HG03064 (cell line): ENCODE measurements around the gene KCNJ3.

Experiments used
- ATAC-seq: cut with Tn5 transposase; IDR thresholded peaks from one replicate; pipeline ENCODE4 v1.9.1; 2021; ENCODE audit warnings: low read depth; ENCODE audit not compliant: unreplicated experiment

The KCNJ3 gene

DNA sequence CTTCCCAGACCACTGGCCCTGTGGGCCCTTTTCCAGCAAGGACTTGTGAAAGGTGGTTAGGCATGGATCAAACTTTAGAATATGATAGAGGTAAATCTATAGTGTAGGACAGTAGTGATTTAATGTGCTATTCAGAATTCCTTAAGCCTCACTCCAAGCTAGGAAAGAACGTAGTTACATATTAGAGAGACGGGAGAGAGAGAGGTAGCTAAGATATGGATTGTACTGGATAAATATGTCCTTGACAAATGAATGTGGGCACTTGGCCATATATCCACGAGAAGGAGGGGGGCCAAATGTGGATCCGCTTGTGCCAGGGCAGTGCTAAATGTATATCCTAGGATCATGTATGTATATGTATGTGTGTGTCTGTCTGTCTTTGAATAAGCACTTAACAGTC, 6.5 kb downstream of the KCNJ3 start:
- no peak for ATAC-seq

GRCh38 chr2:154706660-154707059, 8.2 kb downstream of the KCNJ3 start:
- no peak for ATAC-seq

DNA sequence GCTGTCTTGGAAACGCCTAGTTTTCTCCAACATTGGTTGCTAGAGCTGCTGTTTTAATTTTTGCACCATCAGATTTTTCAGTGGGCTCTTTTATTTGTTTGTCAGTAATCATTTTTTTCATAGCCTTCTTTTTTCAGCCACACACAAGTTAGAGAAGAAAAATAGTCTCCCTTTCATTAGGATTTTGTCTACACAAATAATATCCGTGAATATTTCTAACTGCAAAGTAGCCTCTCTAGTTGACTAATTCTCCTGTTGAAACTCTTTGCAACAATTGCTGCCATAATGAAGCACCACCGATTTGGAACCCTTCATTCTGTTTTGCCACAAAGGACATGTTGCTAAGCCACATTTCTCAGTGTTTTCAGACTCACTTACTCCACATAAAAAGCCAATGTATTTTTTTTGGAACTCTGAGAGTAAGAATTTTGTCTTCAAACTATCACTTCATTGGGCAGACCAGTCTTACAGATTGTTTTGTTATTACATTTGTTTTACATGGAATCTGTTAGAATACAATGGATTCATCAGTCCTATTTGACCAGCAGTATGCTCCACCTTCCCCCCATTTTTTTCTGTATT, 9.6 kb downstream of the KCNJ3 start:
- no peak for ATAC-seq

- no peak for ATAC-seq
These were observed 10.7 kb downstream of the KCNJ3 start for GRCh38 chr2:154709215-154709614.

GRCh38 chr2:154710078-154710477, 11.6 kb downstream of the KCNJ3 start:
- ATAC-seq = no peak

- ATAC-seq = no peak
These were observed 12.2 kb downstream of the KCNJ3 start for GRCh38 chr2:154710685-154711084.

DNA sequence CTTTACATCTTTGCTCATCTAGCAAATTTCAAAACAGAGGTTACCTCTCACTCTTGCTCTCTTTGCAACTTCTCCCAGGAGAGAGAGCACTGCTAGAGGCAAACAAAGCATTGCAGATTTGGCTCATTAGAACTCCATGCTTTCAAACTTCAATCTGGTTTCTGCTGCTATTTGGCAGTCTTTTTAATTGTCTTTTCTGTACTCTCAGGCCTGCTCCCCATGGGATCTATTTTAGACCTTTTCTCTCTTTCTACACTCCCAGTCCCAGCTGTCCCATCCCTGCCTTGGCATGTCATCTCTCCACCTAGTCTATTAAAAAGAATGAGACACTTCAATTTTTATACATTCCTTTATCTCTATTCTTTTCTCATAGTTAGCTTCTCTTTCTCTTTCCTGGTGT, 15.2 kb downstream of the KCNJ3 start:
- ATAC-seq = no peak

GRCh38 chr2:154720651-154721050, 22.2 kb downstream of the KCNJ3 start:
- no peak for ATAC-seq

GRCh38 chr2:154724194-154724797, 25.8 kb downstream of the KCNJ3 start:
- ATAC-seq = no peak

DNA sequence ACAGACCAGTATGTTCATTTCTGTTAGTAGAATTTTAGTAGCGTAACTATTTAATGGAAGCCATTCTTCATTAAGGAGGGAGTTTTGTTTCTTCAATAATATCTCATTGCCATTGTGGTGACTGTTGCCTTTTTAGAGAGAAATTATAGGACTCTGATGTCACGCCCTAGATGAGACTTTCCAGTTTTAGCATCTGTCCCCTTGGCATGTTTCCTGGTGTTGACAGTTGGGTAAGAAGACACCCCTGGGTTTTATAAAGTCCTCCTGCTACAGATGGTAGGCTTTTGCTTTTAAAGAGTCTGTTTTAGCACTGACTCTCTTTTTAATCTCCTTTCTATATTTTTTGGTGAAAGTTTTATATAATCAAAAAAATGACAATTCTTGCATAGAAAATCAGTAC, 41.9 kb downstream of the KCNJ3 start:
- ATAC-seq = no peak

DNA sequence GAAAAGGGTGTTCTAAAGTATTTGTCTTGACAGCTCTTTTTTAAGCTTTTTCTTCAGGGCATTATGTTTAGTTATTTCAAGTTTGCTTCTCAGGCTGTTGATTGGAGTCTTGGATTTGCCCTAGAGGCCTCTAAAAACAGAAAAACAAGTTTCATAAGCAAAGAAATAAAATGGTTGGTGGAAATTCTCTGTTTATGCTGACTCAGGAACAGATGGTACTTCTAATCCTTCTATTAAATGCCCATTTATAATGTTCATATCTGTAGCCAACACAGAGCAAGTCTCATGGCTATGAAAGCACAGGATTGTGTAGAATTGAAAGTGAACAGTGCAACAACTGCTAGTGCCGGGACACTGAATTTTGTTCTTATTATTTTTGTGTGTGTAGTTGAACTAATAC, 60.4 kb downstream of the KCNJ3 start:
- no peak for ATAC-seq

DNA sequence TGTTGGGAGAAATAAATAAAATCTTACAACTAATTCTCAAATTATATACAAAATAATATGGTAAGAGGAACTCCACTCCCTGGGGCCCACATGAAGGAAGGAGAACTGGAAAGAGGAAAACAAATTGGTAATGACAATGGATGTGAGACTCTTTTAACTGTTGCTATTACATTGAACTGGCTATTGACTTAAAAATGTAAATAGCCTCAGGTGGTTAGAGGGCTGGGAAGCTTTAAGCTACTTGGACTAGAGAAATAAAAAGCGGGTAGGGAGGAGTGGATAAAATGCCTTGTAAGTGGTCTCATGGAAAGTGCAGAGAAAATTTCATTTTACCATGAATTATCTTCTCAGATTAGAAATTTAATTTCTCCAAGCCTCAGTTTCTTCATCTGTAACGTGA, 64.1 kb downstream of the KCNJ3 start:
- no peak for ATAC-seq

DNA sequence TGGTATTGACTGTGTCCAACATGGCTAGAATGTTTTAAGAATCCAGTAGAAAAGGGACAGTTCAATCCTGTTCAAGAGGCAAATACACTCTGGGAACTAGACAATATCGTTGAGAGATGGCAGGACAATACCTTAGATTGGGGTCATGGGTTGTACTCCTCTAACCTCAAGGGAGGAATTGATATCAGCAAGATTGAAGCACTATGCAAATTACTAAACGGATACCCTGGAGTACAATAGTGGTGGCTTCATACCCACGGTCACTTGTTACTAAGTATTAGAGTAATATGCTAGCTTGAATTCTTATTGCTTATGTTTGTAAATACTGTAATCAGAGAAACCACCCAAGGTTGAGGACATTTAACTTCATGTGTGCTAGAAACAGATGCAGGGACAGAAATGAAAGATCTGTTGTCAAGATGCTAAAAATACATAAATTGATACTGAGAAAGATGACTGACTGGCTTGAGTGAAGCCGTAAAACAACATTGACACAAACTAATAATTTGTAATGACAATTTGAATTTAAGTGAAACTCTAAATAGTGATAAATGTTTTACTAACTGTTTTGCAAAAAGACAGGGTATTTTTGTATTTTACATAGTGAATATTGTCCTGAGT, 73.3 kb downstream of the KCNJ3 start:
- no peak for ATAC-seq

GRCh38 chr2:154776825-154777224, 78.3 kb downstream of the KCNJ3 start:
- no peak for ATAC-seq

GRCh38 chr2:154794406-154794805, 95.9 kb downstream of the KCNJ3 start:
- no peak for ATAC-seq

DNA sequence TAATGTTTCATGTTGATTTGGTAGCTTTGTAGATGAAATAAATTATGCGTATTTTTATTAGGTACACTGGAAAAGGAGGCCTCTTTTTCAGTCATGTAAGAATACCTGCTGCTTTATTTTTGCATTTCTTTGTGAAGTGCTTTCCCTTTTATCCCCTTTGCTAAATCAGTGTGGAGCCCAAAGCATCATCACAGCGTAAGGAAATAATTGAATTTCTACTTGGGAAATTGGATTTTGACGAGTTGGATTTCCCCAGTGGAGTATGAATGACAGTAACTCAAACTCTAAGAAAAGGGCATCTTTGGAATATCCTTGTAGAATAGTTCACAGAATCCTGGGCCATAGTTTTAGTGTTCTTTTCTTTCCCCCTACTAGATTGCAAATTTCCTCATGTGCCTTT, 97.2 kb downstream of the KCNJ3 start:
- ATAC-seq = no peak

GRCh38 chr2:154804451-154804850, 106.0 kb downstream of the KCNJ3 start:
- ATAC-seq = no peak

DNA sequence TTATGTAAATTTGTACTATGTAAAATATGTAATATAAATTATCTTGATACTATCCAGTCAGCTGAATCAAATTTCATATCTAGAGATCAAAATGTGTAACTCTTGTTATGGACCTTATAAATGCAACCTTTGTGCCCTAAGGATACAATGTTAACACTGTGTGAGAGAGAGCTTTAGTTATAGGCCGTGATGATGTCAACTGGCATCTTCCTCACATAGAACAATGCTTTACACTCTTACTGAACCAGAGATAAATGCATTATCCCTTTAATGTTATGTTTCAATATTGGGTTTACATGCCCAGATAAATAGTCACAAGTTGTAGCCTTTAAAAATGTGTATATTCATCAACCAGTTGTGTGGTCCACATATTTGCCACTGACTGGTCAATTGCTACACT, 115.1 kb downstream of the KCNJ3 start:
- ATAC-seq = no peak

DNA sequence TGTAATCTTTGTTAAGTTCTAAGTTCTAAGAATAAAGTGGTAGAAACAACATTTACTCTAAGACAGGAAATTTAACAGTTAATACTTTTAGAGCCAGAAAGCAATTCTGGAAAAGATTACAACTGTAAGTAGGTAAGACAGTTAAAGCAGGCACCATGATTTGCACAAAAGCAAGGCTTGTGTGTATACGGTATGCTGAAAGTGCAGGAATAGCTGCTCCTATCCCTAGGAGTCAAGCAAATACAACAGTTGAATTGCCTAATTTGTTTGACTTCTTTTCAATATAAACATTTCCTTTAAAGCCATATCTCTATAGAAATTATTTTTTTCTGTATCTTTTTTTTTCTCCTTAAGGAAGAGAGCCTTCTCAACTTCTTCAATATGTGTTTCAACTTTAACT, 116.4 kb downstream of the KCNJ3 start:
- no peak for ATAC-seq

- no peak for ATAC-seq
These were observed 126.9 kb downstream of the KCNJ3 start for GRCh38 chr2:154825358-154825757.

GRCh38 chr2:154826827-154827226, 128.3 kb downstream of the KCNJ3 start:
- ATAC-seq = no peak

GRCh38 chr2:154827286-154827685, 128.8 kb downstream of the KCNJ3 start:
- ATAC-seq = no peak
